ENCODE measurements around the gene LHFPL4. TPM values are rescaled to one million over a fixed set of nuclear protein-coding genes. Genes with fewer than 3 reads are reported as not detected.

LHFPL4 gene
- total and polyA plus RNA-seq, 2 of the 13 experiments (the other 11 are each of a cell fraction or from before 2014, with no cell fraction given): 0.02 to 0.03 TPM

DNA sequence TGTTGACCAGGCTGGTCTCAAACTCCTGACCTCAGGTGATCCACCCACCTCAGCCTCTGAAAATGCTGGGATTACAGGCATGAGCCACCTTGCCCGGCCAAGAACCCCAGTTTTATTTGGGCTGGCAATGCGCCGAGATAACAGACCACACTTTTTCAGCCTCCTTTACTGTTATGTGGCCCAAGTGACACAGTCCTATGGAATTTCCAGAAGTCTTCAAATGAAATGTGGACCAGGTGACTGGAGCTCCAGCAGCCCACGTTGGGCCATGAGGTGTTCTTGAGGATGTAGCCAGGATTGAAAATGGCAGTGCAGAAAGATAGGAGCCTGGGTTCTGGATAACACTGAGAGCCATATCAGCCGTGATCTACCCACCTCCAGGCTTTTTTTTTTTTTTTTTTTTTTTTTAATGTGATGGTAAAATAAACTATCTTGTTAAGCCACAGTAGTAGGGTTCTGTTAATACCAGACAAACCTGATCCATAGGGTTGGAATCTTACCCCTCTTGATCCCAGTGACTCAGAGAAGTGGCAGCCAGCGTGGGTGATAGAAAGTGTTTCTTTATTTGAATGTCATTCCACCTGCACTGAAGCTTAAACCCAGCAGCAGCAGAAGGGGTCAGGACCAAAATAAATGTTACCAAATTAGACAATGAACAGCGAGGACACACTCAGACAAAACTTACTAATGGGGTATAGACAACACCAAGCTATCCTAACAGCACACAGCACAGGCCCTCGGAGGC, 55.6 kb downstream of the LHFPL4 start:
- Histone ChIP-seq H3K27ac (ENCODE audit: extremely low read length, insufficient read depth, low read length) (no peak overlapping the region), H3K9me3 (ENCODE audit: low read length) (no peaks in the 10 kb centered on the region), H2AFZ (ENCODE audit: low read length) (no peak overlapping the region), H3K4me3 (replicated peaks in 1 of 3; ENCODE audit: insufficient read depth in 1 of 3, low read depth in 2 of 3, low read length in 3 of 3) (no peak overlapping the region), H3K9ac (ENCODE audit: insufficient read depth, low read depth, low read length) (no peak overlapping the region), H3K4me1 (ENCODE audit: insufficient read depth, low read length) (peaks cover 8% of the 10 kb centered on the region), H4K20me1 (ENCODE audit: insufficient read depth, low read length) (no peaks in the 10 kb centered on the region), H3K4me2 (ENCODE audit: low read depth, low read length) (no peak overlapping the region), H3K27me3 (ENCODE audit: control insufficient read depth in 1 of 2, insufficient read depth in 2 of 2, low read length in 2 of 2) (peaks cover 2 to 19% of the 10 kb centered on the region in 2 experiments; a peak in 3 of 5 replicates), H3K79me2 (ENCODE audit: insufficient read depth, low read length) (no peaks in the 10 kb centered on the region), H3K36me3 (replicated peaks in 1 of 2; ENCODE audit: control insufficient read depth in 1 of 2, insufficient read depth in 2 of 2, low read length in 2 of 2) (no peaks in the 10 kb centered on the region)
- intact Hi-C loops (cut with micrococcal nuclease; ENCODE audit: unreplicated experiment) (no loop called here), in situ Hi-C loops (cut with HindIII; ENCODE audit: extremely low pct_ligation_motif_present, low pct_unique_long_range_greater_than_20kb) (no loop called here)
- 50% methylated on average over 8 of the region's 8 CpGs for WGBS (ENCODE audit: low lambda C conversion rate)
- POLR2A ChIA-PET: no interaction called here
- no TSS peak for BruUV-seq (replicated peaks)
- no peak for ATAC-seq
- TF ChIP-seq, protein P1, sequence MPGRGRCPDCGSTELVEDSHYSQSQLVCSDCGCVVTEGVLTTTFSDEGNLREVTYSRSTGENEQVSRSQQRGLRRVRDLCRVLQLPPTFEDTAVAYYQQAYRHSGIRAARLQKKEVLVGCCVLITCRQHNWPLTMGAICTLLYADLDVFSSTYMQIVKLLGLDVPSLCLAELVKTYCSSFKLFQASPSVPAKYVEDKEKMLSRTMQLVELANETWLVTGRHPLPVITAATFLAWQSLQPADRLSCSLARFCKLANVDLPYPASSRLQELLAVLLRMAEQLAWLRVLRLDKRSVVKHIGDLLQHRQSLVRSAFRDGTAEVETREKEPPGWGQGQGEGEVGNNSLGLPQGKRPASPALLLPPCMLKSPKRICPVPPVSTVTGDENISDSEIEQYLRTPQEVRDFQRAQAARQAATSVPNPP (CRISPR knock-in tag; IDR thresholded peaks at IDR 0.05): no peak
- TF ChIP-seq CCDC6 (CRISPR knock-in tag; IDR thresholded peaks at IDR 0.05): no peak
- no peak for TF ChIP-seq SRY (CRISPR knock-in tag; IDR thresholded peaks at IDR 0.05)
- TF ChIP-seq TGIF2 (CRISPR knock-in tag; IDR thresholded peaks at IDR 0.05): no peak
- TF ChIP-seq FOSL1 (CRISPR knock-in tag; IDR thresholded peaks at IDR 0.05; ENCODE audit: borderline replicate concordance): no peak
- TF ChIP-seq HNRNPL (IDR thresholded peaks at IDR 0.05; ENCODE audit: low read depth, low read length): no peak
- no peak for TF ChIP-seq ZNF790 (CRISPR knock-in tag; IDR thresholded peaks at IDR 0.05; ENCODE audit: borderline replicate concordance)
- no peak for TF ChIP-seq ZNF224 (CRISPR knock-in tag; IDR thresholded peaks at IDR 0.05)
- TF ChIP-seq, protein P2, sequence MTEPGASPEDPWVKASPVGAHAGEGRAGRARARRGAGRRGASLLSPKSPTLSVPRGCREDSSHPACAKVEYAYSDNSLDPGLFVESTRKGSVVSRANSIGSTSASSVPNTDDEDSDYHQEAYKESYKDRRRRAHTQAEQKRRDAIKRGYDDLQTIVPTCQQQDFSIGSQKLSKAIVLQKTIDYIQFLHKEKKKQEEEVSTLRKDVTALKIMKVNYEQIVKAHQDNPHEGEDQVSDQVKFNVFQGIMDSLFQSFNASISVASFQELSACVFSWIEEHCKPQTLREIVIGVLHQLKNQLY (CRISPR knock-in tag; IDR thresholded peaks at IDR 0.05): no peak
- TF ChIP-seq, protein P3, sequence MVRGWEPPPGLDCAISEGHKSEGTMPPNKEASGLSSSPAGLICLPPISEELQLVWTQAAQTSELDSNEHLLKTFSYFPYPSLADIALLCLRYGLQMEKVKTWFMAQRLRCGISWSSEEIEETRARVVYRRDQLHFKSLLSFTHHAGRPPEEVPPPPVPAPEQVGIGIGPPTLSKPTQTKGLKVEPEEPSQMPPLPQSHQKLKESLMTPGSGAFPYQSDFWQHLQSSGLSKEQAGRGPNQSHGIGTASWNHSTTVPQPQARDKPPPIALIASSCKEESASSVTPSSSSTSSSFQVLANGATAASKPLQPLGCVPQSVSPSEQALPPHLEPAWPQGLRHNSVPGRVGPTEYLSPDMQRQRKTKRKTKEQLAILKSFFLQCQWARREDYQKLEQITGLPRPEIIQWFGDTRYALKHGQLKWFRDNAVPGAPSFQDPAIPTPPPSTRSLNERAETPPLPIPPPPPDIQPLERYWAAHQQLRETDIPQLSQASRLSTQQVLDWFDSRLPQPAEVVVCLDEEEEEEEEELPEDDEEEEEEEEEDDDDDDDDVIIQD (CRISPR knock-in tag; IDR thresholded peaks at IDR 0.05; ENCODE audit: low read depth): no peak
- TF ChIP-seq, protein P4, sequence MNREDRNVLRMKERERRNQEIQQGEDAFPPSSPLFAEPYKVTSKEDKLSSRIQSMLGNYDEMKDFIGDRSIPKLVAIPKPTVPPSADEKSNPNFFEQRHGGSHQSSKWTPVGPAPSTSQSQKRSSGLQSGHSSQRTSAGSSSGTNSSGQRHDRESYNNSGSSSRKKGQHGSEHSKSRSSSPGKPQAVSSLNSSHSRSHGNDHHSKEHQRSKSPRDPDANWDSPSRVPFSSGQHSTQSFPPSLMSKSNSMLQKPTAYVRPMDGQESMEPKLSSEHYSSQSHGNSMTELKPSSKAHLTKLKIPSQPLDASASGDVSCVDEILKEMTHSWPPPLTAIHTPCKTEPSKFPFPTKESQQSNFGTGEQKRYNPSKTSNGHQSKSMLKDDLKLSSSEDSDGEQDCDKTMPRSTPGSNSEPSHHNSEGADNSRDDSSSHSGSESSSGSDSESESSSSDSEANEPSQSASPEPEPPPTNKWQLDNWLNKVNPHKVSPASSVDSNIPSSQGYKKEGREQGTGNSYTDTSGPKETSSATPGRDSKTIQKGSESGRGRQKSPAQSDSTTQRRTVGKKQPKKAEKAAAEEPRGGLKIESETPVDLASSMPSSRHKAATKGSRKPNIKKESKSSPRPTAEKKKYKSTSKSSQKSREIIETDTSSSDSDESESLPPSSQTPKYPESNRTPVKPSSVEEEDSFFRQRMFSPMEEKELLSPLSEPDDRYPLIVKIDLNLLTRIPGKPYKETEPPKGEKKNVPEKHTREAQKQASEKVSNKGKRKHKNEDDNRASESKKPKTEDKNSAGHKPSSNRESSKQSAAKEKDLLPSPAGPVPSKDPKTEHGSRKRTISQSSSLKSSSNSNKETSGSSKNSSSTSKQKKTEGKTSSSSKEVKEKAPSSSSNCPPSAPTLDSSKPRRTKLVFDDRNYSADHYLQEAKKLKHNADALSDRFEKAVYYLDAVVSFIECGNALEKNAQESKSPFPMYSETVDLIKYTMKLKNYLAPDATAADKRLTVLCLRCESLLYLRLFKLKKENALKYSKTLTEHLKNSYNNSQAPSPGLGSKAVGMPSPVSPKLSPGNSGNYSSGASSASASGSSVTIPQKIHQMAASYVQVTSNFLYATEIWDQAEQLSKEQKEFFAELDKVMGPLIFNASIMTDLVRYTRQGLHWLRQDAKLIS (CRISPR knock-in tag; IDR thresholded peaks at IDR 0.05): no peak
- no peak for DNase-seq (ENCODE audit: low spot score)
- no peak for FAIRE-seq
- CTCF ChIA-PET (ENCODE audit: low intra/inter-chr PET ratio, low total read pairs): no interaction called here

Data from HepG2 (cell line).